ENCODE data around the gene CDH23. TPM values are rescaled to one million over a fixed set of nuclear protein-coding genes. Genes with fewer than 3 reads are reported as not detected.
A peak's percentile ranks its signal among the peaks of the same experiment; 100 is the strongest.

CDH23 gene
- total and polyA plus RNA-seq, 2 donors (not counting 1 experiment from before 2014, with no cell fraction given), result 0.01 to 0.17 TPM

DNA sequence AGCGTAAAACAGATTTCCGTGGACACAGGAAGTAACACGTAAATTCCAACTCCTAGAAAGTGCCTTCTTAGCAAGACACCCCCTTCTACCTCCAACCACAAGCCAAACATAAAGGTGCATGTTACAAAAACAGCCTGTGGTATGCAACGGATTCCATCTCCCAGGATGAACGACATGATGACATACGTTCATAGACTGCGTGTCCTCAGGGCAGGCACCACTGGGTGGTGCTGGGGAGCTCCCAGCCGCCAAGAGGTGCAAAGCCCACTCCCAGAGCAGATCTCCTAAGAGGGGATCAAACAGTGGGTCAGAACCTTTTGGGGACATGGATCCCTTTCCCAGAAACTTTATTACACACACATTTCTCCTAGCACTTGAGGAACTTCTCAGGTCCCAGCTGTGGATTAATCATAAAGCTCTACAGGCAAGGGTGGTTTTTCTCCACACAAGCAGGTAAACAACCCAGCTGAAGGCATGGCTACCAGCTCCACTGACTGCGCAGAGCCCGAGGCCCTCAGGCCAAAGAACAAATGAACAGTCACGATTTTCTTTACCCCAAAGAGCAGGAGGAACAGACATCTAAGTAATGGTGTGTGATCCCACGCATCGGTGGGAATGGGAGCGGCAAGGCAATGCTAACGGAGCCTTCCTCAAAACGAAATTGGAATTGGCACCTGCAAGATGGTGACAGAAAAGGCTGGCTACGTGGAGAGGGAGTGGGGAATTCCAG is 440.5 kb downstream of the CDH23 start:
- peaks cover 3% of the 10 kb centered on the region for H4K20me1 ChIP-seq (ENCODE audit: control insufficient read depth, extremely low read depth, insufficient read depth, low read length)
- H3K4me1 ChIP-seq (ENCODE audit: control insufficient read depth, extremely low read depth, insufficient read depth, low read length), result peaks cover 38% of the 10 kb centered on the region
- H3K4me3 ChIP-seq (replicated peaks in 1 of 4; ENCODE audit: control extremely low read depth in 1 of 4, insufficient read depth in 1 of 4, low read depth in 3 of 4, low read length in 4 of 4), result no peak overlapping the region
- no peak overlapping the region for H3K27ac ChIP-seq (ENCODE audit: insufficient read depth, low read length)
- peaks cover 75% of the 10 kb centered on the region for H3K79me2 ChIP-seq (ENCODE audit: control insufficient read depth, insufficient read depth, low read length)
- TF ChIP-seq, protein P1, sequence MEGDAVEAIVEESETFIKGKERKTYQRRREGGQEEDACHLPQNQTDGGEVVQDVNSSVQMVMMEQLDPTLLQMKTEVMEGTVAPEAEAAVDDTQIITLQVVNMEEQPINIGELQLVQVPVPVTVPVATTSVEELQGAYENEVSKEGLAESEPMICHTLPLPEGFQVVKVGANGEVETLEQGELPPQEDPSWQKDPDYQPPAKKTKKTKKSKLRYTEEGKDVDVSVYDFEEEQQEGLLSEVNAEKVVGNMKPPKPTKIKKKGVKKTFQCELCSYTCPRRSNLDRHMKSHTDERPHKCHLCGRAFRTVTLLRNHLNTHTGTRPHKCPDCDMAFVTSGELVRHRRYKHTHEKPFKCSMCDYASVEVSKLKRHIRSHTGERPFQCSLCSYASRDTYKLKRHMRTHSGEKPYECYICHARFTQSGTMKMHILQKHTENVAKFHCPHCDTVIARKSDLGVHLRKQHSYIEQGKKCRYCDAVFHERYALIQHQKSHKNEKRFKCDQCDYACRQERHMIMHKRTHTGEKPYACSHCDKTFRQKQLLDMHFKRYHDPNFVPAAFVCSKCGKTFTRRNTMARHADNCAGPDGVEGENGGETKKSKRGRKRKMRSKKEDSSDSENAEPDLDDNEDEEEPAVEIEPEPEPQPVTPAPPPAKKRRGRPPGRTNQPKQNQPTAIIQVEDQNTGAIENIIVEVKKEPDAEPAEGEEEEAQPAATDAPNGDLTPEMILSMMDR (conservative IDR thresholded peaks at IDR 0.05 in 1 of 2, IDR thresholded peaks at IDR 0.05 in 1 of 2; ENCODE audit: low read depth in 1 of 2, low read length in 2 of 2), result peak in 1 of 2 donors; percentile 32
- TF ChIP-seq EZH2 (IDR thresholded peaks at IDR 0.05; ENCODE audit: low read length, missing control alignments), result no peak
- DNase-seq (ENCODE audit: low read depth in 2 of 2), result peak in 1 of 2 donors; percentile 39
- H3K4me2 ChIP-seq (ENCODE audit: extremely low read depth, insufficient read depth, low read length), result no peak overlapping the region
- H3K9me3 ChIP-seq (ENCODE audit: control insufficient read depth, insufficient read depth, low read depth, low read length), result no peaks in the 10 kb centered on the region
- no peak overlapping the region for H2AFZ ChIP-seq (ENCODE audit: low read length)
- H3K9ac ChIP-seq (ENCODE audit: insufficient read depth, low read length), result no peak overlapping the region
- no peaks in the 10 kb centered on the region for H3K27me3 ChIP-seq (ENCODE audit: control insufficient read depth, insufficient read depth, low read length)
- H3K36me3 ChIP-seq (ENCODE audit: control insufficient read depth, insufficient read depth, low read length), result peaks cover 7% of the 10 kb centered on the region

DNA sequence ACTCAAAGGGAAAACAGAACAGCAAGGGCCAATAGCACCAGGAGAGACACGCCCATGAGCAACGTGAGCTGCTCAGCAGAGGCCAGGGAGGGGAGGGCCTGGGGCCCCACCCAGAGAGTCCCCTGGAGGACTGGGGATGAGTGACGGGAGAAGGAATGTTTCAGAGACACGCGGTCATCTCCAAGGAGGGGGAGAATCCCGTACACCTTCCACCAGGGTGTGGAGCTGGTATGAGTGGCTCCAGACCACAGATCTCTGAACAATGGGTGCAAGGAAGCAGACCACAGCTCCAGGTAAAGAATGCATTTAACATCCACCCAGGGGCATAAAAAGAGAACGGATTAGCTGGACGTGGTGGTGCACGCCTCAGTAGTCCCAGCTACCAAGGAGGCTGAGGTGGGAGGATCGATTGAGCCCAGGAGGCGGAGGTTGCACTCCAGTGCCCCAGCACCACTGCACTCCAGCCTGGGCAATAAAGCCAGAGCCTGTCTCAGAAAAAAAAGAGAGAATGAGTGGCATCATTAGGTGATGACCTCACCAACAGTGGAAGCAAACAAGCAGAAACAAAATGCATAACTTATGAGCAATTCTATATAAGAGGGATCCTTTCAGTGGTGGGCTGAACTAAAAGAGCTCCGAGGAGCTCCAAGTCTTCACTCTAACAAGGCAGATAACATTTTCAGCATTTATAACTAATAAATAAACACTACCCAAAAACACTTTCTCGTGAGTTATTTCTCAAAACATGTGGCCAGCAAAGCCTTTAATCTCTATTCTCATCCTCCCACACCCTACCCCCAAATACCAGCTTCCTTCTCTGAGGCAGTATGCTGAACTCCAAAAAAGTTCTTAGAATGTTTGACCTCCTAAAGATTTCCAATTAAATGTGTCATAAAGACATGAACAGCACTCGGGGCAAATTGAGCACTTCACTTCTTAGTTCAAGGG is 441.8 kb downstream of the CDH23 start:
- Histone ChIP-seq H3K4me3 (replicated peaks in 1 of 4; ENCODE audit: control extremely low read depth in 1 of 4, insufficient read depth in 1 of 4, low read depth in 3 of 4, low read length in 4 of 4) (no peak overlapping the region), H3K4me2 (ENCODE audit: extremely low read depth, insufficient read depth, low read length) (no peak overlapping the region), H3K36me3 (ENCODE audit: control insufficient read depth, insufficient read depth, low read length) (peaks cover 6% of the 10 kb centered on the region), H3K9ac (ENCODE audit: insufficient read depth, low read length) (no peak overlapping the region), H3K27me3 (ENCODE audit: control insufficient read depth, insufficient read depth, low read length) (no peaks in the 10 kb centered on the region), H3K79me2 (ENCODE audit: control insufficient read depth, insufficient read depth, low read length) (peaks cover 79% of the 10 kb centered on the region), H2AFZ (ENCODE audit: low read length) (no peak overlapping the region), H3K4me1 (ENCODE audit: control insufficient read depth, extremely low read depth, insufficient read depth, low read length) (peaks cover 38% of the 10 kb centered on the region), H3K27ac (ENCODE audit: insufficient read depth, low read length) (peak overlapping the region; percentile 13), H3K9me3 (ENCODE audit: control insufficient read depth, insufficient read depth, low read depth, low read length) (no peaks in the 10 kb centered on the region), H4K20me1 (ENCODE audit: control insufficient read depth, extremely low read depth, insufficient read depth, low read length) (peaks cover 3% of the 10 kb centered on the region)
- DNase-seq (ENCODE audit: low read depth in 2 of 2), result peak in 1 of 2 donors; percentile 60
- no peak for TF ChIP-seq EZH2 (IDR thresholded peaks at IDR 0.05; ENCODE audit: low read length, missing control alignments)
- TF ChIP-seq, protein P1 (conservative IDR thresholded peaks at IDR 0.05 in 1 of 2, IDR thresholded peaks at IDR 0.05 in 1 of 2; ENCODE audit: low read depth in 1 of 2, low read length in 2 of 2), result no peak

Data from fibroblast of lung (primary cell).